ENCODE data around the gene GBF1. TPM values are rescaled to one million over a fixed set of nuclear protein-coding genes. Genes with fewer than 3 reads are reported as not detected.

Gene GBF1
- total RNA-seq, 1 experiment from 2014 or later = 69.8 TPM

DNA sequence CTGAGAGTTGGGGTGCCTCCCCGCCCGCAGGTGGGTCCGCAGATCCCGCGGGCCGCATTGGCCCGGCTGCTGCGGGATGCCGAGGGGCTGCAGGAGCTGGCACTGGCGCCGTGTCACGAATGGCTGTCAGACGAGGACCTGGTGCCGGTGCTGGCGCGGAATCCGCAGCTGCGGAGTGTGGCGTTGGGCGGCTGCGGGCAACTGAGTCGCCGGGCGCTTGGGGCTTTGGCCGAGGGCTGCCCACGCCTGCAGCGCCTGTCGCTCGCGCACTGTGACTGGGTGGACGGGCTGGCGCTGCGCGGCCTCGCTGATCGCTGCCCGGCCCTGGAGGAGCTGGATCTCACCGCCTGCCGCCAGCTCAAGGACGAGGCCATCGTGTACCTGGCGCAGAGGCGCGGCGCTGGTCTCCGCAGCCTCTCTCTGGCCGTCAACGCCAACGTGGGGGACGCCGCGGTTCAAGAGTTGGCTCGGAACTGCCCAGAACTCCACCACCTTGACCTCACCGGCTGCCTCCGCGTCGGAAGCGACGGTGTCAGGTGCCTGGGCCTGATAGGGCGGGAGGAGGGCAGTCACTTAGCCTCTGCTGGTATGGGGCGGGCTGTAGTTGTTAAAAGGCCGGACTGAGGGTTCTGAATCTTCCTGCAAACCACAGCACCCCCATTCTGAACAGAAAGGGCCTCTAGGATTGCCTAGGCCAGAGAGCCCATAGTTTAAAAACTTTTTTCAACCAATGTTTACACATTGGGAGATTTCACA lies 176.6 kb downstream of the GBF1 start:
- Histone ChIP-seq H3K36me3 (ENCODE audit: control insufficient read depth, insufficient read depth, low read length) (0 out of 2 replicates have a peak, but pooled peaks cover 1% of the 10 kb centered on the region), H3K4me3 (ENCODE audit: low read depth, low read length) (peak overlapping the region; percentile 83), H3K9me3 (no peaks in the 10 kb centered on the region), H3K4me1 (peaks cover 9% of the 10 kb centered on the region; the same call in 1 of the 2 replicates), H3K27me3 (replicated peaks; ENCODE audit: control insufficient read depth, insufficient read depth, low read length) (no peaks in the 10 kb centered on the region)
- peak in 1 of 2 experiments; percentile 54 for DNase-seq
- Mint-ChIP-seq H3K27ac (ENCODE audit: unreplicated experiment) (peak overlapping the region; percentile 97), H3K4me3 (ENCODE audit: unreplicated experiment) (peak overlapping the region; percentile 99), H3K4me1 (ENCODE audit: low read depth, unreplicated experiment) (peaks cover 7% of the 10 kb centered on the region), H3K36me3 (ENCODE audit: insufficient read depth, unreplicated experiment) (peaks cover 33% of the 10 kb centered on the region), H3K9me3 (ENCODE audit: unreplicated experiment) (no peaks in the 10 kb centered on the region), H3K27me3 (ENCODE audit: insufficient read depth, unreplicated experiment) (no peaks in the 10 kb centered on the region)
- BruUV-seq (replicated peaks) = no TSS peak
- intact Hi-C loops (cut with micrococcal nuclease; ENCODE audit: unreplicated experiment) = loop anchor here (1.0 to 5.0 kb wide), 5 partner anchors 10 to 160 kb away; partner anchors contain the start of gene CUEDC2
- CTCF ChIA-PET = interaction anchor here (0.9 to 5.3 kb wide), 14 partner anchors 10 to 252 kb away, joined by 3 to 37 read pairs (median 6); partner anchors contain the start of genes CUEDC2, ELOVL3 and NFKB2
- TF ChIP-seq, protein P1, sequence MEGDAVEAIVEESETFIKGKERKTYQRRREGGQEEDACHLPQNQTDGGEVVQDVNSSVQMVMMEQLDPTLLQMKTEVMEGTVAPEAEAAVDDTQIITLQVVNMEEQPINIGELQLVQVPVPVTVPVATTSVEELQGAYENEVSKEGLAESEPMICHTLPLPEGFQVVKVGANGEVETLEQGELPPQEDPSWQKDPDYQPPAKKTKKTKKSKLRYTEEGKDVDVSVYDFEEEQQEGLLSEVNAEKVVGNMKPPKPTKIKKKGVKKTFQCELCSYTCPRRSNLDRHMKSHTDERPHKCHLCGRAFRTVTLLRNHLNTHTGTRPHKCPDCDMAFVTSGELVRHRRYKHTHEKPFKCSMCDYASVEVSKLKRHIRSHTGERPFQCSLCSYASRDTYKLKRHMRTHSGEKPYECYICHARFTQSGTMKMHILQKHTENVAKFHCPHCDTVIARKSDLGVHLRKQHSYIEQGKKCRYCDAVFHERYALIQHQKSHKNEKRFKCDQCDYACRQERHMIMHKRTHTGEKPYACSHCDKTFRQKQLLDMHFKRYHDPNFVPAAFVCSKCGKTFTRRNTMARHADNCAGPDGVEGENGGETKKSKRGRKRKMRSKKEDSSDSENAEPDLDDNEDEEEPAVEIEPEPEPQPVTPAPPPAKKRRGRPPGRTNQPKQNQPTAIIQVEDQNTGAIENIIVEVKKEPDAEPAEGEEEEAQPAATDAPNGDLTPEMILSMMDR (IDR thresholded peaks at IDR 0.05; ENCODE audit: insufficient read depth in 1 of 2, low read depth in 1 of 2, low read length in 1 of 2, severe bottlenecking in 1 of 2, unreplicated experiment in 1 of 2) = no peak
- POLR2A ChIA-PET = interaction anchor here (0.6 to 2.7 kb wide), 3 partner anchors 10 to 57 kb away, joined by 3 to 20 read pairs (median 8); partner anchors contain the start of gene CUEDC2

DNA sequence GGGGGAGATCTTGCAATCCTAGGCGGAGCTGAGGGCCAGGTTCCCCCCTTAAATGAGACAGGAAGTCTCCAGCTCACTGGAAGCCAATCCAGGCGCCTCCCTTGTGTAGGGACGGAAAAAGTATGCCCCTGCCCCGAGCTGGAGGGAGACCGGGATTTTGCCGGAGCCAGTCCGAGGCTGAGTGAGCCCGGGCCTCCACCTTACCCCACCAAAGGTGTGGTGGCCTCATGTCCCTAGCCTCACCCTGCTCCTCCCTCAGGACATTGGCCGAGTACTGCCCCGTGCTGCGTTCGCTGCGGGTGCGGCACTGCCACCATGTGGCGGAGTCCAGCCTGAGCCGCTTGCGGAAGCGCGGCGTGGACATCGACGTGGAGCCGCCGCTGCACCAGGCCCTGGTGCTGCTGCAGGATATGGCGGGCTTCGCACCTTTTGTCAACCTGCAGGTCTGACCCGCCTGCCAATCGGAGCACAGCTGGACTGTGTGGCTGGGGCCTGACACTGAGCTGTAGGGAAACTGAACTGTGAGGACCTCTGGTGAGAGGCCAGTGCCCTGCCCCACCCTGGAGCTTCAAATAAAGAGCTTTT lies 177.3 kb downstream of the GBF1 start:
- H3K27me3 Mint-ChIP-seq (ENCODE audit: insufficient read depth, unreplicated experiment) = no peaks in the 10 kb centered on the region
- peaks cover 9% of the 10 kb centered on the region; the same call in 1 of the 2 replicates for H3K4me1 ChIP-seq
- peak; percentile 90 to 92 for DNase-seq
- intact Hi-C loops (cut with micrococcal nuclease; ENCODE audit: unreplicated experiment) = loop anchor here (1.0 to 5.0 kb wide), 4 partner anchors 10 to 160 kb away; partner anchors contain the start of gene CUEDC2
- H3K36me3 ChIP-seq (ENCODE audit: control insufficient read depth, insufficient read depth, low read length) = 0 out of 2 replicates have a peak, but pooled peaks cover 1% of the 10 kb centered on the region
- peaks cover 33% of the 10 kb centered on the region for H3K36me3 Mint-ChIP-seq (ENCODE audit: insufficient read depth, unreplicated experiment)
- H3K4me1 Mint-ChIP-seq (ENCODE audit: low read depth, unreplicated experiment) = peaks cover 7% of the 10 kb centered on the region
- H3K27me3 ChIP-seq (replicated peaks; ENCODE audit: control insufficient read depth, insufficient read depth, low read length) = no peaks in the 10 kb centered on the region
- H3K4me3 ChIP-seq (ENCODE audit: low read depth, low read length) = peak overlapping the region; percentile 83
- peak overlapping the region; percentile 97 for H3K27ac Mint-ChIP-seq (ENCODE audit: unreplicated experiment)
- ChIA-PET CTCF (interaction anchor here (0.7 to 5.3 kb wide), 15 partner anchors 10 to 253 kb away, joined by 3 to 37 read pairs (median 5); partner anchors contain the start of genes CUEDC2, ELOVL3 and NFKB2), POLR2A (interaction anchor here (0.6 to 2.7 kb wide), 3 partner anchors 10 to 28 kb away, joined by 3 to 20 read pairs (median 8); partner anchors contain the start of gene CUEDC2)
- BruUV-seq (replicated peaks) = TSS peak; percentile 42
- peak overlapping the region; percentile 99 for H3K4me3 Mint-ChIP-seq (ENCODE audit: unreplicated experiment)
- H3K9me3 ChIP-seq = no peaks in the 10 kb centered on the region
- H3K9me3 Mint-ChIP-seq (ENCODE audit: unreplicated experiment) = no peaks in the 10 kb centered on the region
- TF ChIP-seq, protein P1 (IDR thresholded peaks at IDR 0.05; ENCODE audit: insufficient read depth in 1 of 2, low read depth in 1 of 2, low read length in 1 of 2, severe bottlenecking in 1 of 2, unreplicated experiment in 1 of 2) = peak; percentile 84 to 95
